CMK (cell line): Measurements from ENCODE around the gene MYH14.

ENCODE experiments used
- DNase-seq: peaks from one replicate; pipeline ENCODE4 v3.0.0-alpha.2; 2010; ENCODE audit warnings: low read depth

MYH14 gene

GRCh38 chr19:50258918-50259372 lies 55.5 kb downstream of the MYH14 start:
- DNase-seq = no peak

GRCh38 chr19:50261446-50261970 lies 58.1 kb downstream of the MYH14 start:
- no peak for DNase-seq

- no peak for DNase-seq
Observed at GRCh38 chr19:50263176-50263575, 59.8 kb downstream of the MYH14 start.

- DNase-seq = no peak
Observed at GRCh38 chr19:50264483-50265186, 61.2 kb downstream of the MYH14 start.

GRCh38 chr19:50266041-50266440 lies 62.6 kb downstream of the MYH14 start:
- DNase-seq = no peak

GRCh38 chr19:50266896-50267295 lies 63.5 kb downstream of the MYH14 start:
- no peak for DNase-seq

GRCh38 chr19:50268041-50268440 lies 64.6 kb downstream of the MYH14 start:
- DNase-seq = no peak

- no peak for DNase-seq
Observed at GRCh38 chr19:50268501-50268900, 65.1 kb downstream of the MYH14 start.

- DNase-seq = no peak
Observed at GRCh38 chr19:50269653-50270052, 66.2 kb downstream of the MYH14 start.

- no peak for DNase-seq
Observed at GRCh38 chr19:50272263-50272897, 69.0 kb downstream of the MYH14 start.

GRCh38 chr19:50273821-50274220 lies 70.4 kb downstream of the MYH14 start:
- no peak for DNase-seq

GRCh38 chr19:50275577-50276368 lies 72.4 kb downstream of the MYH14 start:
- DNase-seq = no peak

- DNase-seq = no peak
Observed at GRCh38 chr19:50276370-50277063, 73.1 kb downstream of the MYH14 start.

GRCh38 chr19:50277966-50278580 lies 74.7 kb downstream of the MYH14 start:
- DNase-seq = no peak

GRCh38 chr19:50280074-50280473 lies 76.7 kb downstream of the MYH14 start:
- no peak for DNase-seq

GRCh38 chr19:50280983-50281382 lies 77.6 kb downstream of the MYH14 start:
- no peak for DNase-seq

GRCh38 chr19:50281491-50281890 lies 78.1 kb downstream of the MYH14 start:
- DNase-seq = no peak

GRCh38 chr19:50285833-50286232 lies 82.4 kb downstream of the MYH14 start:
- DNase-seq = no peak

- no peak for DNase-seq
Observed at GRCh38 chr19:50286443-50286842, 83.0 kb downstream of the MYH14 start.

- no peak for DNase-seq
Observed at GRCh38 chr19:50287331-50287730, 83.9 kb downstream of the MYH14 start.

GRCh38 chr19:50288954-50289353 lies 85.5 kb downstream of the MYH14 start:
- no peak for DNase-seq

GRCh38 chr19:50290011-50290410 lies 86.6 kb downstream of the MYH14 start:
- no peak for DNase-seq
